GM12874 (cell line): ENCODE measurements around the gene GNG8.

Source experiments
- CTCF ChIP-seq: IDR thresholded peaks from 2 replicates; pipeline ENCODE4 v1.5.1; 2011; ENCODE audit warnings: low read depth, mild to moderate bottlenecking, control low read depth, low read length, moderate library complexity; ENCODE audit not compliant: insufficient read depth

The GNG8 gene

GRCh38 chr19:46602392-46603194 is 33.4 kb downstream of the GNG8 start:
- no peak for TF ChIP-seq CTCF

GRCh38 chr19:46601318-46602224 is 34.4 kb downstream of the GNG8 start, which contains the start of gene CALM3:
TSS of gene CALM3 (plus strand) at chr19:46601330. CDS start at chr19:46601435, 105 bp downstream.
- TF ChIP-seq CTCF: no peak

- TF ChIP-seq CTCF: no peak
Observed at GRCh38 chr19:46600384-46601317, 35.4 kb downstream of the GNG8 start.

GRCh38 chr19:46599716-46600373 is 36.2 kb downstream of the GNG8 start:
- no peak for TF ChIP-seq CTCF

GRCh38 chr19:46598372-46598917 is 37.6 kb downstream of the GNG8 start:
- no peak for TF ChIP-seq CTCF

GRCh38 chr19:46596008-46596407 is 40.0 kb downstream of the GNG8 start:
- no peak for TF ChIP-seq CTCF
